ENCODE results near the gene NXF1. TPM values are rescaled to one million over a fixed set of nuclear protein-coding genes. Genes with fewer than 3 reads are reported as not detected.

The NXF1 gene
- total RNA-seq = 134 and 139 TPM in 2 replicates

GRCh38 chr11:62805076-62805892, at the start of gene NXF1:
TSS of gene NXF1 (minus strand) at chr11:62805440. CDS start at chr11:62805356, 84 bp downstream.
- intact Hi-C loops (cut with micrococcal nuclease) = loop anchor here (1.0 to 2.0 kb wide), 5 partner anchors 13 to 50 kb away; partner anchors contain the start of genes TMEM179B, TMEM223, WDR74 and ZBTB3
- Mint-ChIP-seq H3K36me3 (ENCODE audit: low read depth) (peaks cover 53% of the 10 kb centered on the region), H3K27me3 (ENCODE audit: low read depth) (no peaks in the 10 kb centered on the region), H3K9me3 (no peaks in the 10 kb centered on the region), H3K4me1 (ENCODE audit: low read depth) (peaks cover 30% of the 10 kb centered on the region), H3K27ac (peak within 1 kb of the TSS; percentile 94), H3K4me3 (ENCODE audit: low read depth) (peak within 1 kb of the TSS; percentile 98)
- peak; percentile 95 for DNase-seq (ENCODE audit: low spot score)

GRCh38 chr11:62854013-62854824, 49.0 kb upstream of the NXF1 start:
- H3K4me1 Mint-ChIP-seq (ENCODE audit: low read depth) = peaks cover 34% of the 10 kb centered on the region
- H3K36me3 Mint-ChIP-seq (ENCODE audit: low read depth) = peaks cover 54% of the 10 kb centered on the region

GRCh38 chr11:62853279-62853965, 48.2 kb upstream of the NXF1 start:
- no peak for DNase-seq (ENCODE audit: low spot score)

More at GRCh38 chr11:62854013-62854824, 49.0 kb upstream of the NXF1 start:
- DNase-seq (ENCODE audit: low spot score) = no peak
- Mint-ChIP-seq H3K4me3 (ENCODE audit: low read depth) (peak overlapping the region; percentile 96), H3K9me3 (no peaks in the 10 kb centered on the region), H3K27ac (peak overlapping the region; percentile 96), H3K27me3 (ENCODE audit: low read depth) (no peaks in the 10 kb centered on the region)
- intact Hi-C loops (cut with micrococcal nuclease) = loop anchor here (5.0 to 10.0 kb wide), 2 partner anchors 182 to 299 kb away; partner anchors contain the start of genes LBHD1 and UQCC3

GRCh38 chr11:62852523-62853188, 47.4 kb upstream of the NXF1 start:
- intact Hi-C loops (cut with micrococcal nuclease) = loop anchor here (5.0 to 10.0 kb wide), 2 partner anchors 180 to 298 kb away; partner anchors contain the start of genes LBHD1 and UQCC3
- DNase-seq (ENCODE audit: low spot score) = no peak
- peaks cover 25% of the 10 kb centered on the region for H3K4me1 Mint-ChIP-seq (ENCODE audit: low read depth)
- H3K27ac Mint-ChIP-seq = peak overlapping the region; percentile 96
- no peaks in the 10 kb centered on the region for H3K9me3 Mint-ChIP-seq
- H3K4me3 Mint-ChIP-seq (ENCODE audit: low read depth) = peak overlapping the region; percentile 96
- H3K36me3 Mint-ChIP-seq (ENCODE audit: low read depth) = peaks cover 49% of the 10 kb centered on the region
- H3K27me3 Mint-ChIP-seq (ENCODE audit: low read depth) = no peaks in the 10 kb centered on the region

More at GRCh38 chr11:62853279-62853965, 48.2 kb upstream of the NXF1 start:
- Mint-ChIP-seq H3K36me3 (ENCODE audit: low read depth) (peaks cover 53% of the 10 kb centered on the region), H3K27ac (peak overlapping the region; percentile 96), H3K9me3 (no peaks in the 10 kb centered on the region), H3K4me3 (ENCODE audit: low read depth) (peak overlapping the region; percentile 96), H3K27me3 (ENCODE audit: low read depth) (no peaks in the 10 kb centered on the region), H3K4me1 (ENCODE audit: low read depth) (peaks cover 32% of the 10 kb centered on the region)
- intact Hi-C loops (cut with micrococcal nuclease) = loop anchor here (5.0 to 10.0 kb wide), 2 partner anchors 181 to 299 kb away; partner anchors contain the start of genes LBHD1 and UQCC3

- Mint-ChIP-seq H3K4me3 (ENCODE audit: low read depth) (peak overlapping the region; percentile 38), H3K4me1 (ENCODE audit: low read depth) (peaks cover 23% of the 10 kb centered on the region), H3K36me3 (ENCODE audit: low read depth) (peaks cover 47% of the 10 kb centered on the region), H3K27ac (peak overlapping the region; percentile 57), H3K27me3 (ENCODE audit: low read depth) (no peaks in the 10 kb centered on the region), H3K9me3 (no peaks in the 10 kb centered on the region)
- DNase-seq (ENCODE audit: low spot score) = no peak
- intact Hi-C loops (cut with micrococcal nuclease) = loop anchor here (1.0 to 10.0 kb wide), 3 partner anchors 10 to 297 kb away; partner anchors contain the start of genes LBHD1 and UQCC3
Measured at GRCh38 chr11:62851807-62852522, 46.7 kb upstream of the NXF1 start.

- Mint-ChIP-seq H3K4me3 (ENCODE audit: low read depth) (peak overlapping the region; percentile 38), H3K9me3 (no peaks in the 10 kb centered on the region), H3K36me3 (ENCODE audit: low read depth) (peaks cover 47% of the 10 kb centered on the region), H3K27me3 (ENCODE audit: low read depth) (no peaks in the 10 kb centered on the region), H3K27ac (peak overlapping the region; percentile 57), H3K4me1 (ENCODE audit: low read depth) (peaks cover 23% of the 10 kb centered on the region)
- no peak for DNase-seq (ENCODE audit: low spot score)
- intact Hi-C loops (cut with micrococcal nuclease) = loop anchor here (1.0 to 10.0 kb wide), 3 partner anchors 9 to 296 kb away; partner anchors contain the start of genes LBHD1 and UQCC3
Measured at GRCh38 chr11:62850911-62851806, 45.9 kb upstream of the NXF1 start.

- no peak overlapping the region for H3K4me3 Mint-ChIP-seq (ENCODE audit: low read depth)
- intact Hi-C loops (cut with micrococcal nuclease) = no loop called here
- DNase-seq (ENCODE audit: low spot score) = no peak
- H3K36me3 Mint-ChIP-seq (ENCODE audit: low read depth) = peaks cover 17% of the 10 kb centered on the region
- no peaks in the 10 kb centered on the region for H3K27me3 Mint-ChIP-seq (ENCODE audit: low read depth)
- H3K9me3 Mint-ChIP-seq = no peaks in the 10 kb centered on the region
- H3K27ac Mint-ChIP-seq = no peak overlapping the region
- H3K4me1 Mint-ChIP-seq (ENCODE audit: low read depth) = peaks cover 9% of the 10 kb centered on the region
Measured at GRCh38 chr11:62847767-62848314, 42.6 kb upstream of the NXF1 start.

GRCh38 chr11:62846177-62846576, 40.9 kb upstream of the NXF1 start:
- no peak overlapping the region for H3K27ac Mint-ChIP-seq
- H3K4me3 Mint-ChIP-seq (ENCODE audit: low read depth) = no peak overlapping the region
- no peaks in the 10 kb centered on the region for H3K9me3 Mint-ChIP-seq
- H3K27me3 Mint-ChIP-seq (ENCODE audit: low read depth) = no peaks in the 10 kb centered on the region
- peaks cover 3% of the 10 kb centered on the region for H3K36me3 Mint-ChIP-seq (ENCODE audit: low read depth)
- no peaks in the 10 kb centered on the region for H3K4me1 Mint-ChIP-seq (ENCODE audit: low read depth)
- no peak for DNase-seq (ENCODE audit: low spot score)
- intact Hi-C loops (cut with micrococcal nuclease) = no loop called here

- no peak overlapping the region for H3K27ac Mint-ChIP-seq
Measured at GRCh38 chr11:62844154-62844553, 38.9 kb upstream of the NXF1 start.

GRCh38 chr11:62843466-62843865, 38.2 kb upstream of the NXF1 start:
- no peak overlapping the region for H3K27ac Mint-ChIP-seq
- no peak overlapping the region for H3K4me3 Mint-ChIP-seq (ENCODE audit: low read depth)
- DNase-seq (ENCODE audit: low spot score) = no peak
- H3K4me1 Mint-ChIP-seq (ENCODE audit: low read depth) = peaks cover 10% of the 10 kb centered on the region
- peaks cover 7% of the 10 kb centered on the region for H3K36me3 Mint-ChIP-seq (ENCODE audit: low read depth)
- H3K27me3 Mint-ChIP-seq (ENCODE audit: low read depth) = no peaks in the 10 kb centered on the region
- no peaks in the 10 kb centered on the region for H3K9me3 Mint-ChIP-seq
- intact Hi-C loops (cut with micrococcal nuclease) = loop anchor here (5.0 kb wide), 1 partner anchor 241 kb away; the partner anchor contains the start of gene MTA2

More at GRCh38 chr11:62844154-62844553, 38.9 kb upstream of the NXF1 start:
- Mint-ChIP-seq H3K9me3 (no peaks in the 10 kb centered on the region), H3K27me3 (ENCODE audit: low read depth) (no peaks in the 10 kb centered on the region), H3K36me3 (ENCODE audit: low read depth) (peaks cover 5% of the 10 kb centered on the region), H3K4me1 (ENCODE audit: low read depth) (peaks cover 8% of the 10 kb centered on the region), H3K4me3 (ENCODE audit: low read depth) (no peak overlapping the region)
- intact Hi-C loops (cut with micrococcal nuclease) = loop anchor here (5.0 kb wide), 1 partner anchor 242 kb away; the partner anchor contains the start of gene MTA2
- no peak for DNase-seq (ENCODE audit: low spot score)
